ENCODE measurements around the gene TGIF1.

- TF ChIP-seq, protein P1, sequence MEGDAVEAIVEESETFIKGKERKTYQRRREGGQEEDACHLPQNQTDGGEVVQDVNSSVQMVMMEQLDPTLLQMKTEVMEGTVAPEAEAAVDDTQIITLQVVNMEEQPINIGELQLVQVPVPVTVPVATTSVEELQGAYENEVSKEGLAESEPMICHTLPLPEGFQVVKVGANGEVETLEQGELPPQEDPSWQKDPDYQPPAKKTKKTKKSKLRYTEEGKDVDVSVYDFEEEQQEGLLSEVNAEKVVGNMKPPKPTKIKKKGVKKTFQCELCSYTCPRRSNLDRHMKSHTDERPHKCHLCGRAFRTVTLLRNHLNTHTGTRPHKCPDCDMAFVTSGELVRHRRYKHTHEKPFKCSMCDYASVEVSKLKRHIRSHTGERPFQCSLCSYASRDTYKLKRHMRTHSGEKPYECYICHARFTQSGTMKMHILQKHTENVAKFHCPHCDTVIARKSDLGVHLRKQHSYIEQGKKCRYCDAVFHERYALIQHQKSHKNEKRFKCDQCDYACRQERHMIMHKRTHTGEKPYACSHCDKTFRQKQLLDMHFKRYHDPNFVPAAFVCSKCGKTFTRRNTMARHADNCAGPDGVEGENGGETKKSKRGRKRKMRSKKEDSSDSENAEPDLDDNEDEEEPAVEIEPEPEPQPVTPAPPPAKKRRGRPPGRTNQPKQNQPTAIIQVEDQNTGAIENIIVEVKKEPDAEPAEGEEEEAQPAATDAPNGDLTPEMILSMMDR (conservative IDR thresholded peaks at IDR 0.05; ENCODE audit: low read depth, low read length) = no peak
- no peak for TF ChIP-seq MAFK (IDR thresholded peaks at IDR 0.05; ENCODE audit: low read depth, low read length)
- no peak for TF ChIP-seq SMC3 (IDR thresholded peaks at IDR 0.05; ENCODE audit: low read depth, low read length)
Observed at GRCh38 chr18:3461704-3462103, 11.7 kb downstream of the TGIF1 start.

Measured in IMR-90 (cell line).